Measurements from ENCODE around the gene AADAT. TPM values are rescaled to one million over a fixed set of nuclear protein-coding genes. Genes with fewer than 3 reads are reported as not detected.

Gene AADAT
- total and polyA plus RNA-seq, 2 of the 8 experiments (the other 6 are each of a cell fraction or from before 2014, with no cell fraction given): 6.1 to 7.7 TPM

GRCh38 chr4:170089274-170089667 lies 485 bp downstream of the AADAT start:
- Histone ChIP-seq H3K4ac (replicated peaks; ENCODE audit: insufficient read length, low read depth, low read length) (no peak overlapping the region), H3K4me3 (ENCODE audit: extremely low read depth in 1 of 4, insufficient read depth in 2 of 4, low read depth in 3 of 4, low read length in 4 of 4) (peak overlapping the region; percentile 81 to 87 (median 82)), H3K9me3 (ENCODE audit: insufficient read depth in 2 of 2, low read depth in 1 of 2, low read length in 1 of 2) (no peaks in the 10 kb centered on the region), H2BK120ac (replicated peaks; ENCODE audit: low read depth, low read length) (no peak overlapping the region), H3K79me2 (ENCODE audit: control insufficient read depth in 1 of 2, insufficient read depth in 2 of 2, low read length in 2 of 2) (no peaks in the 10 kb centered on the region), H3K18ac (ENCODE audit: extremely low read depth, low read length) (peak overlapping the region; percentile 91), H3K27me3 (replicated peaks in 1 of 4; ENCODE audit: control insufficient read depth in 3 of 4, extremely low read depth in 1 of 4, insufficient read depth in 3 of 4, low read length in 3 of 4) (peaks cover 0 to 7% (median 4%) of the 10 kb centered on the region in 4 experiments; a peak in 4 of 7 replicates), H4K91ac (replicated peaks; ENCODE audit: insufficient read length, low read length) (peak overlapping the region; percentile 48), H4K5ac (ENCODE audit: insufficient read length, low read depth, low read length) (no peak overlapping the region), H4K8ac (ENCODE audit: extremely low read depth, insufficient read depth, low read length) (no peak overlapping the region), H3K56ac (replicated peaks; ENCODE audit: insufficient read length, low read depth, low read length) (no peak overlapping the region), H3K23me2 (ENCODE audit: low read depth, low read length) (peaks cover 11% of the 10 kb centered on the region), H3K4me2 (ENCODE audit: insufficient read depth in 1 of 2, low read depth in 2 of 2, low read length in 2 of 2) (peak overlapping the region; percentile 96 to 99), H3K14ac (ENCODE audit: insufficient read length) (no peak overlapping the region), H3K36me3 (ENCODE audit: control insufficient read depth in 2 of 4, insufficient read depth in 4 of 4, low read length in 3 of 4) (peaks cover 2 to 17% (median 8%) of the 10 kb centered on the region in 4 experiments; a peak in 3 of 8 replicates), H2AK5ac (ENCODE audit: low read depth, low read length) (no peak overlapping the region), H4K20me1 (replicated peaks in 1 of 2; ENCODE audit: control insufficient read depth in 1 of 2, insufficient read depth in 2 of 2, low read length in 2 of 2) (no peaks in the 10 kb centered on the region), H2BK12ac (ENCODE audit: low read depth, low read length) (peak overlapping the region; percentile 91; the same call in 1 of the 2 replicates), H2AFZ (ENCODE audit: low read length) (peak overlapping the region; percentile 97), H3K27ac (ENCODE audit: low read depth, low read length) (no peak overlapping the region), H3K79me1 (ENCODE audit: low read depth, low read length) (no peaks in the 10 kb centered on the region), H2BK15ac (ENCODE audit: low read length) (peak overlapping the region; percentile 88; the same call in 1 of the 2 replicates), H3K9ac (replicated peaks in 1 of 4; ENCODE audit: extremely low read depth in 1 of 4, low read depth in 3 of 4, low read length in 3 of 4) (peak overlapping the region in 3 of 4 experiments; percentile 66 to 83 (median 74); a peak in 6 of 7 replicates), H2BK5ac (ENCODE audit: low read depth, low read length) (0 out of 2 replicates have a peak overlapping the region, but pooled peaks have one; percentile 7), H3K23ac (ENCODE audit: insufficient read length) (no peak overlapping the region), H3K4me1 (replicated peaks in 1 of 4; ENCODE audit: control insufficient read depth in 3 of 4, insufficient read depth in 4 of 4, low read length in 3 of 4) (peaks cover 0 to 7% (median 6%) of the 10 kb centered on the region in 4 experiments; a peak in 5 of 7 replicates), H2BK20ac (ENCODE audit: low read length) (no peak overlapping the region; the same call in 1 of the 2 replicates)
- ChIA-PET CTCF (ENCODE audit: partially characterized antibody) (interaction anchor here (0.6 to 8.2 kb wide), 10 partner anchors 12 to 377 kb away, joined by 3 to 37 read pairs (median 4); no protein-coding TSS in a partner anchor), POLR2A (ENCODE audit: partially characterized antibody) (interaction anchor here (1.1 to 1.2 kb wide), 2 partner anchors 22 to 63 kb away, joined by 3 read pairs; partner anchors contain the start of gene MFAP3L)
- no peak for DNase-seq (ENCODE audit: low read depth in 1 of 2, low spot score in 2 of 2)
- 5% methylated on average over 18 of the region's 18 CpGs; no CpG with 5 or more reads in 1 of the 2 experiments for WGBS, 2 experiments (ENCODE audit: extremely low coverage in 1 of 2, insufficient coverage in 1 of 2, insufficient read length in 1 of 2, insufficient replicate concordance in 2 of 2, low coverage in 1 of 2, low lambda C conversion rate in 2 of 2, missing lambda C conversion rate in 1 of 2)
- 0 out of 4 replicates have a peak, but pooled peaks have one; percentile 35 to 42 for TF ChIP-seq SIN3A (conservative IDR thresholded peaks at IDR 0.05 in 1 of 2, IDR thresholded peaks at IDR 0.05 in 1 of 2; ENCODE audit: low read depth in 1 of 2, low read length in 2 of 2)
- peak; percentile 92 for TF ChIP-seq KDM4A (IDR thresholded peaks at IDR 0.05; ENCODE audit: low read depth, low read length, severe bottlenecking)
- TF ChIP-seq CBX5 (IDR thresholded peaks at IDR 0.05; ENCODE audit: low read depth, low read length): no peak
- peak in 2 of 3 experiments; percentile 4 to 22; a peak in 2 of 4 replicates for TF ChIP-seq CTCF (IDR thresholded peaks at IDR 0.05; ENCODE audit: control extremely low read depth in 1 of 3, insufficient read depth in 1 of 3, low read depth in 1 of 3, low read length in 3 of 3)
- no peak for TF ChIP-seq CHD1 (IDR thresholded peaks at IDR 0.05; ENCODE audit: low read depth, low read length)
- TF ChIP-seq SP4 (IDR thresholded peaks at IDR 0.05; ENCODE audit: low read length): no peak
- TF ChIP-seq TAF1 (IDR thresholded peaks at IDR 0.05; ENCODE audit: low read depth, low read length): peak; percentile 8; the same call in 1 of the 2 replicates
- FAIRE-seq: no peak

Measured in H1 (cell line).